ENCODE data around the gene CRTC1. TPM values are rescaled to one million over a fixed set of nuclear protein-coding genes. Genes with fewer than 3 reads are reported as not detected.
A peak's percentile ranks its signal among the peaks of the same experiment; 100 is the strongest.
"Not testable (repeated sequence)": the region's sequence is repeated elsewhere in the genome, so short reads cannot be mapped to it uniquely, and the experiment has no call there.

Gene CRTC1
- total and polyA plus RNA-seq, 2 experiments from 2014 or later, result 2.5 to 4.8 TPM

DNA sequence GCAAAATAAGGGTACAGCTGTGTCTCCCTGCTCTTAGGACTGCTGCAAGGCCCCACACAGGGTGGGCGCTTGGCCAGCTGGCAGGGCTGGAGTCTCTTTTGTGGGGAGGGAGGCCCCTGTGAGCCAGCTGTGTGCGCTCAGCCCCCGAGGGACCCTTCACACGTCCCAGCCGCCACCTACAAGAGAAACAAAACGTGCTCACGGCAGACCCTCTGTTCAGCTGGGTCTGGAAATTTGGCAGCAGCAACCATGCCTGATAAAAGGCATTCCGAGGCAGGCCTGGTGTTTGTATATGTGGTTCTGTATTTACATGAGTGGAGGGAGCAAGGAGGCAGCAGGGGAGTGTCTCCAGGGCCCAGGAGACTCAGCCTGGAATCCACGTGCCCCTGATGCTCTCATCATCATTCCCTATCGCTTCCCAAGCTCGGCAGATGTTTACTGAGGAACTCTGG, 49.7 kb downstream of the CRTC1 start:
- Histone ChIP-seq H3K27ac (peak overlapping the region; percentile 77), H3K4me2 (peak overlapping the region; percentile 60), H2AFZ (no peak overlapping the region), H3K79me2 (peaks cover 33% of the 10 kb centered on the region), H3K27me3 (no peaks in the 10 kb centered on the region), H3K4me3 (no peak overlapping the region), H3K36me3 (replicated peaks; ENCODE audit: insufficient read depth, low read depth) (no peaks in the 10 kb centered on the region), H3K4me1 (ENCODE audit: insufficient read depth) (peaks cover 47% of the 10 kb centered on the region), H4K20me1 (ENCODE audit: insufficient read depth, poor library complexity, severe bottlenecking) (no peaks in the 10 kb centered on the region), H3K9me3 (ENCODE audit: low read depth) (no peaks in the 10 kb centered on the region), H3K9me2 (replicated peaks; ENCODE audit: insufficient read depth) (no peaks in the 10 kb centered on the region)
- 30% methylated on average over 11 of the region's 11 CpGs for WGBS (ENCODE audit: low lambda C conversion rate, missing lambda C conversion rate)
- TF ChIP-seq, protein P1, sequence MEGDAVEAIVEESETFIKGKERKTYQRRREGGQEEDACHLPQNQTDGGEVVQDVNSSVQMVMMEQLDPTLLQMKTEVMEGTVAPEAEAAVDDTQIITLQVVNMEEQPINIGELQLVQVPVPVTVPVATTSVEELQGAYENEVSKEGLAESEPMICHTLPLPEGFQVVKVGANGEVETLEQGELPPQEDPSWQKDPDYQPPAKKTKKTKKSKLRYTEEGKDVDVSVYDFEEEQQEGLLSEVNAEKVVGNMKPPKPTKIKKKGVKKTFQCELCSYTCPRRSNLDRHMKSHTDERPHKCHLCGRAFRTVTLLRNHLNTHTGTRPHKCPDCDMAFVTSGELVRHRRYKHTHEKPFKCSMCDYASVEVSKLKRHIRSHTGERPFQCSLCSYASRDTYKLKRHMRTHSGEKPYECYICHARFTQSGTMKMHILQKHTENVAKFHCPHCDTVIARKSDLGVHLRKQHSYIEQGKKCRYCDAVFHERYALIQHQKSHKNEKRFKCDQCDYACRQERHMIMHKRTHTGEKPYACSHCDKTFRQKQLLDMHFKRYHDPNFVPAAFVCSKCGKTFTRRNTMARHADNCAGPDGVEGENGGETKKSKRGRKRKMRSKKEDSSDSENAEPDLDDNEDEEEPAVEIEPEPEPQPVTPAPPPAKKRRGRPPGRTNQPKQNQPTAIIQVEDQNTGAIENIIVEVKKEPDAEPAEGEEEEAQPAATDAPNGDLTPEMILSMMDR (IDR thresholded peaks at IDR 0.05; ENCODE audit: poor library complexity), result no peak
- TF ChIP-seq EZH2 (IDR thresholded peaks at IDR 0.05; ENCODE audit: borderline replicate concordance), result no peak
- TF ChIP-seq EZH2phosphoT487 (IDR thresholded peaks at IDR 0.05; ENCODE audit: low read depth, severe bottlenecking, unreplicated experiment), result no peak
- peak; percentile 81 for DNase-seq (ENCODE audit: low spot score)

DNA sequence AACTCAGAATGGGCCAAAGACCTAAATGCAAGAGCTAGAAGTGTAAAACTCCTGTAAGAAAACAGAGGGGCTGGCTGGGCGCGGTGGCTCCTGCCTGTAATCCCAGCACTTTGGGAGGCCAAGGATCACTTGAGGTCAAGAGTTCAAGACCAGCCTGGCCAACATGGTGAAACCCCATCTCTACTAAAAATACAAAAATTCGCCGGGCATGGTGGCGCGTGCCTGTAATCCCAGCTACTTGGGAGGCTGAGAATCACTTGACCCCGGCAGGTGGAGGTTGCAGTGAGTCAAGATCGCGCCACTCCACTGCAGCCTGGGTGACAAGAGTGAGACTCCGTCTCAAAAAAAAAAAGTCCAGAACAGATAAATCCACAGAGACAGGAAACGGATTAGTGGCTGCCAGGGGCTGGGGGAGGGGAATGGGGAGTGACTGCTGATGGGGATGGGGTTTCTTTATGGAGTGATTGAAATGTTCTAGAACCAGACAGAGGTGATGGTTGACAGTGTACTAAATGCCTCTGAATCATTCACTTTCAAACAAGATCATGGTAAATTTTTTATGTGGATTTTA, 50.4 kb downstream of the CRTC1 start:
- H3K79me2 ChIP-seq, result peaks cover 33% of the 10 kb centered on the region
- peak overlapping the region; percentile 77 for H3K27ac ChIP-seq
- H4K20me1 ChIP-seq (ENCODE audit: insufficient read depth, poor library complexity, severe bottlenecking); DNase-seq (ENCODE audit: low spot score); H3K9me2 ChIP-seq (replicated peaks; ENCODE audit: insufficient read depth); H3K36me3 ChIP-seq (replicated peaks; ENCODE audit: insufficient read depth, low read depth); H3K4me3 ChIP-seq; H2AFZ ChIP-seq; H3K9me3 ChIP-seq (ENCODE audit: low read depth); H3K27me3 ChIP-seq: not testable (repeated sequence)
- H3K4me1 ChIP-seq (ENCODE audit: insufficient read depth), result peaks cover 47% of the 10 kb centered on the region
- 66% methylated on average over 11 of the region's 11 CpGs for WGBS (ENCODE audit: low lambda C conversion rate, missing lambda C conversion rate)
- H3K4me2 ChIP-seq, result peak overlapping the region; percentile 60

DNA sequence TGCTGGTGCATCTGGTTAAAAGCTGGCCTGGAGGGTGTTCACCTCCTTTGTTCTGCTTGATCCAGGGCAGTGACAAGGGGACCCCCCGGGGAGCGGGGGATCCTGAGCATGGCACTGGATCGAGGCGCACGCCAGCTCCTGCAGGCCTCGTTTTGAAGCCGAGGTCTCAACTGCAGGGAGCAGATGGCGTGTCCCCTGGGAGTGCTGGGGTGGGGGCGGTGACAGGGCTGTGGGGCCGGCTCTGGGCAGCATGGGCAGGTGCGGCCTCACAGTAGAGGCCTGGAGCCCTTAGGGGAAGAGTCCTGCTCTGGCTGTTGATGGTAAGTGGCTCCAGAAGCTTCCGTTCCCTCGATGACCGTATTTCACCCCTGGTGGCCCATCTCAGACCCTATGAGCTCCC, 51.8 kb downstream of the CRTC1 start:
- no peaks in the 10 kb centered on the region for H3K9me2 ChIP-seq (replicated peaks; ENCODE audit: insufficient read depth)
- no peak for DNase-seq (ENCODE audit: low spot score)
- H2AFZ ChIP-seq, result no peak overlapping the region
- peaks cover 51% of the 10 kb centered on the region for H3K4me1 ChIP-seq (ENCODE audit: insufficient read depth)
- TF ChIP-seq EZH2phosphoT487 (IDR thresholded peaks at IDR 0.05; ENCODE audit: low read depth, severe bottlenecking, unreplicated experiment) (no peak), EZH2 (IDR thresholded peaks at IDR 0.05; ENCODE audit: borderline replicate concordance) (no peak)
- TF ChIP-seq, protein P1 (IDR thresholded peaks at IDR 0.05; ENCODE audit: poor library complexity), result no peak
- H3K27ac ChIP-seq, result no peak overlapping the region
- no peaks in the 10 kb centered on the region for H3K36me3 ChIP-seq (replicated peaks; ENCODE audit: insufficient read depth, low read depth)
- no peaks in the 10 kb centered on the region for H4K20me1 ChIP-seq (ENCODE audit: insufficient read depth, poor library complexity, severe bottlenecking)
- no peaks in the 10 kb centered on the region for H3K9me3 ChIP-seq (ENCODE audit: low read depth)
- WGBS (ENCODE audit: low lambda C conversion rate, missing lambda C conversion rate), result 95% methylated on average over 13 of the region's 14 CpGs
- H3K4me3 ChIP-seq, result no peak overlapping the region
- no peaks in the 10 kb centered on the region for H3K27me3 ChIP-seq
- H3K4me2 ChIP-seq, result no peak overlapping the region
- peaks cover 36% of the 10 kb centered on the region for H3K79me2 ChIP-seq

DNA sequence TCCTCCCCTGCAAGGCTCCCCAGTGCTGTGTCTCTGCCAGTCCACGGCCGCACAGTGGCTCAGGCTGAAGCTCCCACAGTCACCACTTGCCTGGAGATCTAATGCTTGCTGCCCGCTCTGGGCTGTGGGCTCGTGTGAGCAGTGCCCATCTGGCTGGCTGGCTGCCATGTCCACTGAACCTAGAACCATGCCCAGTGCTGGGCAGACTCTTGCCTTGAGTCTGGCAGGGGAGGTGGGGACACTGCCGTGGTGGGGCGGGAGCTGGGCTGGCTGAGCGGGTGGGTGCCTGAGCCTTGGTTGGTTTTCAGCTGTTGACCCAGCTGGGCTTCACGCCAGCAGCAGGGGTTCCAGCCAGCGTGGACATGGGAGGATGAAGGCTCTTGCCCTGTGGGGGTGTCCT, 52.3 kb downstream of the CRTC1 start:
- H3K27me3 ChIP-seq, result no peaks in the 10 kb centered on the region
- peaks cover 56% of the 10 kb centered on the region for H3K4me1 ChIP-seq (ENCODE audit: insufficient read depth)
- TF ChIP-seq, protein P1 (IDR thresholded peaks at IDR 0.05; ENCODE audit: poor library complexity), result no peak
- no peak for TF ChIP-seq EZH2 (IDR thresholded peaks at IDR 0.05; ENCODE audit: borderline replicate concordance)
- TF ChIP-seq EZH2phosphoT487 (IDR thresholded peaks at IDR 0.05; ENCODE audit: low read depth, severe bottlenecking, unreplicated experiment), result no peak
- no peaks in the 10 kb centered on the region for H3K36me3 ChIP-seq (replicated peaks; ENCODE audit: insufficient read depth, low read depth)
- H3K9me3 ChIP-seq (ENCODE audit: low read depth), result no peaks in the 10 kb centered on the region
- no peak for DNase-seq (ENCODE audit: low spot score)
- no peak overlapping the region for H3K4me3 ChIP-seq
- WGBS (ENCODE audit: low lambda C conversion rate, missing lambda C conversion rate), result 92% methylated on average over 9 of the region's 9 CpGs
- H3K27ac ChIP-seq, result no peak overlapping the region
- no peaks in the 10 kb centered on the region for H4K20me1 ChIP-seq (ENCODE audit: insufficient read depth, poor library complexity, severe bottlenecking)
- H3K9me2 ChIP-seq (replicated peaks; ENCODE audit: insufficient read depth), result no peaks in the 10 kb centered on the region
- H3K79me2 ChIP-seq, result peaks cover 36% of the 10 kb centered on the region
- H3K4me2 ChIP-seq, result no peak overlapping the region
- H2AFZ ChIP-seq, result no peak overlapping the region
